ENCODE data around the gene FAM186B. TPM values are rescaled to one million over a fixed set of nuclear protein-coding genes. Genes with fewer than 3 reads are reported as not detected.
A peak's percentile ranks its signal among the peaks of the same experiment; 100 is the strongest.

The FAM186B gene
- total RNA-seq, 1 experiment from 2014 or later, result 0.05 TPM

- DNase-seq (ENCODE audit: low spot score), result no peak
These were observed 53.4 kb downstream of the FAM186B start for GRCh38 chr12:49552014-49552413.

GRCh38 chr12:49550693-49551252, 54.7 kb downstream of the FAM186B start:
- no peak for DNase-seq (ENCODE audit: low spot score)

GRCh38 chr12:49549735-49550692, 55.4 kb downstream of the FAM186B start:
- DNase-seq (ENCODE audit: low spot score), result no peak

GRCh38 chr12:49548822-49549648, 56.4 kb downstream of the FAM186B start:
- no peak for DNase-seq (ENCODE audit: low spot score)

GRCh38 chr12:49548481-49548821, 57.0 kb downstream of the FAM186B start:
- DNase-seq (ENCODE audit: low spot score), result no peak

GRCh38 chr12:49547090-49547690, 58.2 kb downstream of the FAM186B start:
- no peak for DNase-seq (ENCODE audit: low spot score)

- no peak for DNase-seq (ENCODE audit: low spot score)
These were observed 59.0 kb downstream of the FAM186B start for GRCh38 chr12:49546481-49546880.

GRCh38 chr12:49545815-49546214, 59.6 kb downstream of the FAM186B start:
- DNase-seq (ENCODE audit: low spot score), result no peak

- DNase-seq (ENCODE audit: low spot score), result no peak
These were observed 61.3 kb downstream of the FAM186B start for GRCh38 chr12:49543914-49544815.

GRCh38 chr12:49543221-49543913, 62.1 kb downstream of the FAM186B start:
- DNase-seq (ENCODE audit: low spot score), result no peak

- no peak for DNase-seq (ENCODE audit: low spot score)
These were observed 62.8 kb downstream of the FAM186B start for GRCh38 chr12:49542592-49543160.

- DNase-seq (ENCODE audit: low spot score), result no peak
These were observed 63.4 kb downstream of the FAM186B start for GRCh38 chr12:49541911-49542505.

- no peak for DNase-seq (ENCODE audit: low spot score)
These were observed 64.1 kb downstream of the FAM186B start for GRCh38 chr12:49541140-49541861.

GRCh38 chr12:49540229-49541139, 65.0 kb downstream of the FAM186B start:
- no peak for DNase-seq (ENCODE audit: low spot score)

- no peak for DNase-seq (ENCODE audit: low spot score)
These were observed 65.8 kb downstream of the FAM186B start for GRCh38 chr12:49539406-49540228.

- DNase-seq (ENCODE audit: low spot score), result peak; percentile 49
These were observed 66.7 kb downstream of the FAM186B start, which contains the start of gene KCNH3 for GRCh38 chr12:49538510-49539403. TSS of gene KCNH3 (plus strand) at chr12:49539030. CDS start at chr12:49539417, 387 bp downstream.

Data from A172 (cell line).